Astrocyte (in vitro differentiated cells and primary cell): Measurements from ENCODE around the gene DOK6. TPM values are rescaled to one million over a fixed set of nuclear protein-coding genes. Genes with fewer than 3 reads are reported as not detected.

Experiments used
- DNase-seq: peaks from one replicate; pipeline ENCODE4 v3.0.0-alpha.2; 2010; ENCODE audit warnings: low read depth
- FAIRE-seq: peaks from 2 replicates; lab custom pipeline; 2011; peaks lifted over from hg19 to GRCh38; lab: Jason Lieb, UNC
- H2AFZ ChIP-seq: 2 replicates; pipeline ENCODE4 v1.6.0; 2012; ENCODE audit warnings: low read depth, low read length, inconsistent platforms
- H3K27ac ChIP-seq: 2 replicates; pipeline ENCODE4 v1.5.1; 2011; ENCODE audit warnings: low read depth, low read length, inconsistent platforms
- H3K27me3 ChIP-seq: 2 replicates; pipeline ENCODE4 v1.6.0; 2011; ENCODE audit warnings: low read length, inconsistent platforms; ENCODE audit not compliant: insufficient read depth
- H3K36me3 ChIP-seq: 2 replicates; pipeline ENCODE4 v1.5.1; 2011; ENCODE audit warnings: low read length, inconsistent platforms; ENCODE audit not compliant: insufficient read depth
- H3K4me1 ChIP-seq: 2 replicates; pipeline ENCODE4 v1.5.1; 2011; ENCODE audit warnings: low read length, inconsistent platforms; ENCODE audit not compliant: insufficient read depth
- H3K4me2 ChIP-seq: 2 replicates; pipeline ENCODE4 v1.6.0; 2012; ENCODE audit warnings: low read length, inconsistent platforms
- H3K4me3 ChIP-seq: 2 replicates; pipeline ENCODE4 v1.5.1; 2011; ENCODE audit warnings: low read depth, mild to moderate bottlenecking, low read length, inconsistent platforms; ENCODE audit not compliant: insufficient read depth
- H3K79me2 ChIP-seq: 2 replicates; pipeline ENCODE4 v1.6.0; 2012; ENCODE audit warnings: mild to moderate bottlenecking, low read length, inconsistent platforms; ENCODE audit not compliant: insufficient read depth
- H3K9ac ChIP-seq: 2 replicates; pipeline ENCODE4 v1.6.0; 2012; ENCODE audit warnings: mild to moderate bottlenecking, low read length, inconsistent platforms
- H3K9me3 ChIP-seq: 2 replicates; pipeline ENCODE4 v1.5.1; 2012; ENCODE audit warnings: low read depth, mild to moderate bottlenecking, low read length, inconsistent platforms; ENCODE audit not compliant: insufficient read depth
- H4K20me1 ChIP-seq: 2 replicates; pipeline ENCODE4 v1.6.0; 2012; ENCODE audit warnings: low read length, inconsistent platforms; ENCODE audit not compliant: insufficient read depth
- H3K27ac Mint-ChIP-seq: one replicate; pipeline ENCODE4 v1.8.0; 2021; ENCODE audit warnings: mild to moderate bottlenecking, mixed read lengths; ENCODE audit not compliant: unreplicated experiment
- H3K27me3 Mint-ChIP-seq: one replicate; pipeline ENCODE4 v1.8.0; 2021; ENCODE audit warnings: low read depth, mixed read lengths; ENCODE audit not compliant: unreplicated experiment
- H3K36me3 Mint-ChIP-seq: one replicate; pipeline ENCODE4 v1.8.0; 2021; ENCODE audit warnings: low read depth, mixed read lengths; ENCODE audit not compliant: unreplicated experiment
- H3K4me1 Mint-ChIP-seq: one replicate; pipeline ENCODE4 v1.8.0; 2021; ENCODE audit warnings: low read depth, mixed read lengths; ENCODE audit not compliant: unreplicated experiment
- H3K4me3 Mint-ChIP-seq: one replicate; pipeline ENCODE4 v1.8.0; 2021; ENCODE audit warnings: mild to moderate bottlenecking, moderate library complexity, mixed read lengths; ENCODE audit not compliant: unreplicated experiment
- H3K9me3 Mint-ChIP-seq: one replicate; pipeline ENCODE4 v1.8.0; 2021; ENCODE audit warnings: mild to moderate bottlenecking, mixed read lengths; ENCODE audit not compliant: unreplicated experiment
- CTCF ChIP-seq: IDR thresholded peaks from 2 replicates; pipeline ENCODE4 v1.5.1; 2011; ENCODE audit warnings: low read depth, mild to moderate bottlenecking, inconsistent platforms, low read length, moderate library complexity; ENCODE audit not compliant: insufficient read depth
- EZH2 ChIP-seq: IDR thresholded peaks from 2 replicates; pipeline ENCODE4 v1.6.1; 2012; ENCODE audit warnings: mild to moderate bottlenecking, low read length, inconsistent platforms; ENCODE audit not compliant: insufficient read depth
- total RNA-seq: library from RNA; stranded (reverse); gene quantifications from 2 replicates; pipeline ENCODE4 v1.2.1, GENCODE V29; 2021

DOK6 gene
- total RNA-seq, 1 donor from 2014 or later = 2.9 TPM

- H3K4me1 Mint-ChIP-seq = no peaks in the 10 kb centered on the region
- no peak overlapping the region for H3K9ac ChIP-seq
- no peak for TF ChIP-seq CTCF
- TF ChIP-seq EZH2 = no peak
- H3K4me3 ChIP-seq = no peak overlapping the region
- no peak overlapping the region for H3K27ac Mint-ChIP-seq
- H3K79me2 ChIP-seq = no peaks in the 10 kb centered on the region
- no peaks in the 10 kb centered on the region for H3K27me3 Mint-ChIP-seq
- H3K27me3 ChIP-seq = no peaks in the 10 kb centered on the region
- no peak for DNase-seq
- no peak overlapping the region for H3K27ac ChIP-seq
- H4K20me1 ChIP-seq = no peaks in the 10 kb centered on the region
- H3K36me3 ChIP-seq = no peaks in the 10 kb centered on the region
- no peaks in the 10 kb centered on the region for H3K4me1 ChIP-seq
- no peaks in the 10 kb centered on the region for H3K9me3 Mint-ChIP-seq
- FAIRE-seq = no peak
- H2AFZ ChIP-seq = no peak overlapping the region
- no peaks in the 10 kb centered on the region for H3K9me3 ChIP-seq
- no peak overlapping the region for H3K4me3 Mint-ChIP-seq
- no peaks in the 10 kb centered on the region for H3K36me3 Mint-ChIP-seq
- H3K4me2 ChIP-seq = no peak overlapping the region
These were observed 68.8 kb downstream of the DOK6 start for GRCh38 chr18:69469444-69469919.

- H3K27me3 Mint-ChIP-seq = no peaks in the 10 kb centered on the region
- FAIRE-seq (no peak), DNase-seq (no peak)
- no peak overlapping the region for H3K4me2 ChIP-seq
- no peak overlapping the region for H3K9ac ChIP-seq
- no peak overlapping the region for H3K27ac ChIP-seq
- H3K4me1 Mint-ChIP-seq = peaks cover 5% of the 10 kb centered on the region
- no peaks in the 10 kb centered on the region for H3K9me3 Mint-ChIP-seq
- no peaks in the 10 kb centered on the region for H4K20me1 ChIP-seq
- H3K27ac Mint-ChIP-seq = no peak overlapping the region
- no peak overlapping the region for H3K4me3 ChIP-seq
- TF ChIP-seq EZH2 (no peak), CTCF (no peak)
- H3K4me1 ChIP-seq = no peaks in the 10 kb centered on the region
- H3K36me3 ChIP-seq = no peaks in the 10 kb centered on the region
- H3K79me2 ChIP-seq = no peaks in the 10 kb centered on the region
- no peak overlapping the region for H3K4me3 Mint-ChIP-seq
- no peaks in the 10 kb centered on the region for H3K27me3 ChIP-seq
- H2AFZ ChIP-seq = no peak overlapping the region
- no peaks in the 10 kb centered on the region for H3K36me3 Mint-ChIP-seq
- H3K9me3 ChIP-seq = no peaks in the 10 kb centered on the region
These were observed 79.8 kb downstream of the DOK6 start for GRCh38 chr18:69480460-69480859.

- peaks cover 5% of the 10 kb centered on the region for H3K4me1 Mint-ChIP-seq
- no peaks in the 10 kb centered on the region for H3K79me2 ChIP-seq
- no peak overlapping the region for H2AFZ ChIP-seq
- DNase-seq (no peak), FAIRE-seq (no peak)
- H3K4me2 ChIP-seq = no peak overlapping the region
- H3K36me3 ChIP-seq = no peaks in the 10 kb centered on the region
- H3K9me3 Mint-ChIP-seq = no peaks in the 10 kb centered on the region
- H3K4me1 ChIP-seq = no peaks in the 10 kb centered on the region
- H3K27me3 ChIP-seq = no peaks in the 10 kb centered on the region
- H3K4me3 ChIP-seq = no peak overlapping the region
- no peaks in the 10 kb centered on the region for H3K36me3 Mint-ChIP-seq
- no peak overlapping the region for H3K27ac ChIP-seq
- H3K27ac Mint-ChIP-seq = no peak overlapping the region
- H3K27me3 Mint-ChIP-seq = no peaks in the 10 kb centered on the region
- no peak overlapping the region for H3K4me3 Mint-ChIP-seq
- TF ChIP-seq CTCF (no peak), EZH2 (no peak)
- no peak overlapping the region for H3K9ac ChIP-seq
- no peaks in the 10 kb centered on the region for H3K9me3 ChIP-seq
- no peaks in the 10 kb centered on the region for H4K20me1 ChIP-seq
These were observed 82.9 kb downstream of the DOK6 start for GRCh38 chr18:69483574-69483973.
